ENCODE results near the gene OR5AS1.
"Not testable (repeated sequence)": the region's sequence is repeated elsewhere in the genome, so short reads cannot be mapped to it uniquely, and the experiment has no call there.

OR5AS1 gene

DNA sequence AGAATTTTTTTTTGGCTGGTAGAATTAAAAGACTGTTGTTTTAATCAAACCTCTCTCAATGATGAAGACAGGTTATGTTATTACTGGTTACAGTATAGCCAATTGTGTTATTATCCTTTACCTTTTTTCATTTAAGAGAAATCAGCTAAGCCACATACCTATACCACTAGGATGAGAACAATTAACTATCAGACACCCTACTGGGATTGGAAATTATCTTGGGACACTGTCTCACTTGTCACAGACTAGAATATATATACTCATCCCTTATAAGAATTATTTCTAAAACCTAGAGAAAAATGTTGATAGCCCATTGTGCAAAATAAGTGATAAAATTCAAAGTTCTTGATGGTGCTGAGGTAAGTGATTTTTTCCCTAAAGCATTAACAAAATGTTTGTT is at the start of gene OR5AS1:
Gene OR5AS1, plus strand, starts transcription at position 301 of the 400 bp plus-strand sequence. CDS start 2,765 bp downstream, outside the sequence.
- DNase-seq, result no peak

- DNase-seq, result no peak
These were observed 32.9 kb upstream of the OR5AS1 start, which contains the start of gene OR5F1 for GRCh38 chr11:55994525-55994924. TSS of gene OR5F1 (minus strand) at chr11:55994625. CDS start at chr11:55994625, 0 bp downstream.

DNA sequence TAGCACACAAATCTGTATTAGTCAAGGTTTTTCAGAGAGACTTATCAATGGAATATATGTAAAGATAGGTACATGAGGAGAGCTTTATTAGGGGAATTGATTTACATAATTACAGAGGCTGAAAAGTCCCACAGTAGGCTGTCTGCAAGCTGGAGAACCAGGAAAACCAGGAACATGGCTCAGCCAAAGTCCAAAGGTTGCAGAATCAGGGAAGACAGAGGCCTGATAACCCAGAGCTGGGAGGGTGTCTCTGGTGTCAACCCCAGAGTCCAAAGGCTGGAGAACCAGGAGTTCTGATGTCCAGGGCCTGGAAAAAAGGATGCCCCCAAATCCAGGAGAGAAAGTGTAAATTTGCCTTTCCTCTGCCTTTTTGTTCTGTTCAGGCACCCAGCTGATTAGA is 16.7 kb upstream of the OR5AS1 start:
- no peak for DNase-seq

GRCh38 chr11:56013805-56014204 is 13.6 kb upstream of the OR5AS1 start:
- no peak for DNase-seq

GRCh38 chr11:56045538-56045937 is 18.1 kb downstream of the OR5AS1 start:
- no peak for DNase-seq

- DNase-seq, result no peak
These were observed 21.0 kb downstream of the OR5AS1 start for GRCh38 chr11:56048480-56048879.

DNA sequence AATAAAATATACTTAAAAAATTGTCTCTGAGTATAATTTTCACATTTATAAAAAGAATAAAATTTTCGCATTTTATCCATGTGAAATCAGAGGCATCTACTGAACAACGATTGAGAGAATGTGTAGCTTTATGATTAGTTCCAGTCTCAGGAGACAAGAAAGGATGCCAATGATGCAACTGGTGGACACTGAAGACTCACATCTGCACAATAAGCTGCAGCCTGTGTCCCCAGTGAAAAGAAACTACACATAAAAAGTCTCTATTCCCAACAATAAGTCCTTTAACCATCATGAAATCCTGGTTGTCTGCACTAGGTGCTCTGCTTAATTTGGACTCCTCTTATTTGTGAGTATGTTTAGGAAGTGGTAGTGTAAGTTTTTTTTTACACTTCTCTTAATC is 22.0 kb downstream of the OR5AS1 start:
- no peak for DNase-seq

DNA sequence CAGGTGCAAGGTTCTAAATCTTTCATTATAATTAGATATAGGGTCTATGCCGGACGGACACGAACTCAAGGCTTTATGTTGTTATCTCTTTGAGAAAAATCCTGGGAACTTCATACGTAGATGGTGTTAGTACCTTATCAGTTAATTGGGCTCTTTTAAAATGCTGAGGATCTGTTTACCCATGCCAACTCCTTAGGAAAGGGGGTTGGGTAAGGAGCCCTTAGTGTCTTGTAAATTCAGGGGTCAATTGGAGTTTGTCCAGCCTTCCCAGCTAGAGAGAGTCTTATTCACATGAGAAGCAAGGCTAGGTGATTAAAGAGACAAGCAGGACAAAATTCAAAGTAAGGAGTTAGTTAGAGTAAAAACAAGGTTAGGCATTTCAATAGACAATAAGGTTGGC is 28.9 kb downstream of the OR5AS1 start:
- not testable (repeated sequence) for DNase-seq

DNA sequence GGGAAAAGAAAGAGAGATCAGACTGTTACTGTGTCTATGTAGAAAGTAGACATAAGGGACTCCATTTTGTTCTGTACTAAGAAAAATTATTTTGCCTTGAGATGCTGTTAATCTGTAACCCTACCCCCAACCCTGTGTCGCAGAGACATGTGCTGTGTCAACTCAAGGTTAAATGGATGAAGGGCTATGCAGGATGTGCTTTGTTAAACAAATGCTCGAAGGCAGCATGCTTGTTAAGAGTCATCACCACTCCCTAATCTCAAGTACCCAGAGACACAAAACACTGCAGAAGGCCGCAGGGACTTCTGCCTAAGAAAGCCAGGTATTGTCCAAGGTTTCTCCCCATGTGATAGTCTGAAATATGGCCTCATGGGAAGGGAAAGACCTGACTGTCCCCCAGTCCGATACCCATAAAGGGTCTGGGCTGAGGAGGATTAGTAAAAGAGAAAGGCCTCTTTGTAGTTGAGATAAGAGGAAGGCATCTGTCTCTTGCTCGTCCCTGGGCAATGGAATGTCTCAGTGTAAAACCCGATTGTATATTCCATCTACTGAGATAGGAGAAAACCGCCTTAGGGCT is 30.3 kb downstream of the OR5AS1 start:
- not testable (repeated sequence) for DNase-seq

DNA sequence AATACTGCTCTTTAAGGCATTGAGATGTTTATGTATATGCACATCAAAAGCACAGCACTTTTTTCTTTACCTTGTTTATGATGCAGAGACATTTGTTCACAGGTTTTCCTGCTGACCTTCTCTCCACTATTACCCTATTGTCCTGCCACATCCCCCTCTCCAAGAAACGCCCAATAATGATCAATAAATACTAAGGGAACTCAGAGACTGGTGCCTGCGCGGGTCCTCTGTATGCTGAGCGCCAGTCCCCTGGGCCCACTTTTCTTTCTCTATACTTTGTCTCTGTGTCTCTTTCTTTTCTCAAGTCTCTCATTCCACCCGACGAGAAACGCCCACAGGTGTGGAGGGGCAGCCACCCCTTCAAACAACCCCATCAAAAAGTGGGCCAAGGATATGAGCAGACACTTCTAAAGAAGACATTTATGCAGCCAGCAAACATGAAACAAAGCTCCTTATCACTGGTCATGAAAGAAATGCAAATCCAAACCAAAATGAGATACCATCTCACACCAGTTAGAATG is 30.9 kb downstream of the OR5AS1 start:
- not testable (repeated sequence) for DNase-seq

DNA sequence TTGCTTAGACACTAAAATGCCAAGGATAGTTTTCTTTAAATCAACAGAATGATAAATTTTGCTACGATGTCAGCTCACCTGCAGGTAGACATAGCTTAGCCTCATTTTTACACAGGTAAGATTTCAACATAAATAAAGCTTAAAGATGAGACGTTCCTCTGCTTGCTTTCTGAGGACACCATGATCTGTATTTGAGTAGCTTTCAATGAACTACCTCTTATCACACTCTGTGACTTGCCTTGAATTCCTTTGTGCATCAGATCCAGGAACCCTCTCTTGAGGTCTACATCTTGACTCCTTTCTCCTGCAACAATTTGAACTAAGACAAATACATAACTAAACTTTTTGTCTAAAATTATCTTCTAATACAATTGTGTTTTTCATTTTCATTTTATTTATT is 39.5 kb downstream of the OR5AS1 start:
- no peak for DNase-seq
